ENCODE measurements around the gene RNF41. TPM values are rescaled to one million over a fixed set of nuclear protein-coding genes. Genes with fewer than 3 reads are reported as not detected.

The RNF41 gene
- total and polyA plus RNA-seq, 2 of the 13 experiments (the other 11 are each of a cell fraction or from before 2014, with no cell fraction given): 27.1 to 39.4 TPM

GRCh38 chr12:56189918-56190694 is 31.6 kb downstream of the RNF41 start (continued):
- TF ChIP-seq PCBP1 (IDR thresholded peaks at IDR 0.05; ENCODE audit: borderline replicate concordance, low read depth, low read length) (no peak), ZNF343 (CRISPR knock-in tag; IDR thresholded peaks at IDR 0.05) (peak; percentile 65; the same call in 1 of the 2 replicates), HNF1A (IDR thresholded peaks at IDR 0.05; ENCODE audit: low read depth) (no peak), HNF1A (CRISPR knock-in tag; IDR thresholded peaks at IDR 0.05; ENCODE audit: borderline replicate concordance) (peak; percentile 30; the same call in 1 of the 2 replicates), POLR2G (IDR thresholded peaks at IDR 0.05; ENCODE audit: low read depth, low read length) (peak; percentile 58), ZNF766 (CRISPR knock-in tag; IDR thresholded peaks at IDR 0.05; ENCODE audit: borderline replicate concordance) (no peak), KLF13 (CRISPR knock-in tag; IDR thresholded peaks at IDR 0.05) (no peak), ZNF124 (CRISPR knock-in tag; IDR thresholded peaks at IDR 0.05) (peak; percentile 78), CHD2 (IDR thresholded peaks at IDR 0.05; ENCODE audit: low read depth, low read length) (peak; percentile 59; the same call in 1 of the 2 replicates), THAP9 (CRISPR knock-in tag; IDR thresholded peaks at IDR 0.05; ENCODE audit: borderline replicate concordance) (peak; percentile 80; the same call in 1 of the 2 replicates), PRPF4 (IDR thresholded peaks at IDR 0.05; ENCODE audit: low read depth, low read length, poor library complexity, severe bottlenecking) (peak; percentile 65), PRDM4 (CRISPR knock-in tag; IDR thresholded peaks at IDR 0.05; ENCODE audit: borderline replicate concordance) (no peak), STAT6 (CRISPR knock-in tag; IDR thresholded peaks at IDR 0.05; ENCODE audit: borderline replicate concordance) (0 out of 2 replicates have a peak, but pooled peaks have one; percentile 70)

Data from HepG2 (cell line).